Rectal smooth muscle tissue (tissue), 1 donor: ENCODE data around the gene MAB21L3.

Experiments used
- H3K27ac ChIP-seq: one replicate; pipeline ENCODE4 v1.7.0; 2013; ENCODE audit warnings: low read depth, low read length, inconsistent platforms
- H3K27me3 ChIP-seq: one replicate; pipeline ENCODE4 v1.7.0; 2013; ENCODE audit warnings: low read length; ENCODE audit not compliant: control insufficient read depth, insufficient read depth
- H3K36me3 ChIP-seq: one replicate; pipeline ENCODE4 v1.7.0; 2013; ENCODE audit warnings: low read length; ENCODE audit not compliant: control insufficient read depth, insufficient read depth
- H3K4me1 ChIP-seq: one replicate; pipeline ENCODE4 v1.7.0; 2013; ENCODE audit warnings: low read length; ENCODE audit not compliant: control insufficient read depth, insufficient read depth
- H3K4me3 ChIP-seq: one replicate; pipeline ENCODE4 v1.7.0; 2013; ENCODE audit warnings: low read length
- H3K9ac ChIP-seq: one replicate; pipeline ENCODE4 v1.7.0; 2013; ENCODE audit warnings: low read length

The MAB21L3 gene

GRCh38 chr1:116113615-116114014, 2.4 kb downstream of the MAB21L3 start:
- Histone ChIP-seq H3K4me1 (no peaks in the 10 kb centered on the region), H3K27ac (no peak overlapping the region), H3K27me3 (no peaks in the 10 kb centered on the region), H3K9ac (no peak overlapping the region), H3K36me3 (no peaks in the 10 kb centered on the region), H3K4me3 (no peak overlapping the region)

DNA sequence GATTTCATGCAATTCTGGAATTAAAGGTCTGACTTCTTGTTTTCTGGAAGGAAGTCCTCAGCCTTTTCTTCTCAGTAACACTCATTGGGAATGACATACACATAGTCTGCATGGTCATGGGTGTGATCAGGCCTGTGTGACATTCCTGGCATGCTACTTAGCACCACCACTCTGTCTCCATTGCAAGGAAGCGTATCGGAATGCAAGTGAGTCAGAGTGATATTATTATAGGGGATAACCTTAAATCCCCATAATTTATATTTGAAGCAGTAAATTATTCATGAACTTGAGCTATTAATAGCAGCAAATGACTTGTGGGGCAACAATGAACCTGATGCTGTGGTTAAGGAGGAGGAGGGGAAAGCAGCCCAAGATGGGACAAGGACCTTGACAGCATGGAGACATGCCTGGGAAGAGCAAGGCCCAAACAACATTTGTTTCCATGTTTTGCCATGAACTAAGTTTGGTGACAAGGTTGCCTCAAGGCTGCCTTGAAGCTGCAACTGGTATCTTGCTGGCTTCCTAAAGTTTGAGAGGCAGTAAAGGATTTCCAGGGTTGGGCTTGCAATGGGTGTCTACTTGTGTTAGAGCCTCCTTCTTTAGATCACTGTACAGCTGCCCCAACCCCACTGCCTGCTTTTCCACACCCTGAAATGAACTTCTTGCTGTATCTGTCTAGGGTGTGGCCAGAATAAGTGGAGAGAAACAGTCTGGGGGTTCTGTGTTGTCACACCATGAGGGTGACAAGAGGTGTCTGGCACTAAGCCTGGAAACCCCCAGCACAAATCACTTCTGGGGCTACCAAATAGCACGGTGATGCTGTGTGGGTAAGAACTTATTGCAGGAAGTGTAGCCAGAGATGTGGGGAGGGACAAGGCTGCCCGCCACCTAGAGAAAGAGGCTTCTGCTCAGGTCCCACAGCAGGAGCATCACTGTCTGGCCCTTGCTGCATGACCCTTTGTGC, 4.6 kb downstream of the MAB21L3 start:
- Histone ChIP-seq H3K4me3 (no peak overlapping the region), H3K9ac (no peak overlapping the region), H3K36me3 (no peaks in the 10 kb centered on the region), H3K27me3 (no peaks in the 10 kb centered on the region), H3K27ac (no peak overlapping the region), H3K4me1 (no peaks in the 10 kb centered on the region)

DNA sequence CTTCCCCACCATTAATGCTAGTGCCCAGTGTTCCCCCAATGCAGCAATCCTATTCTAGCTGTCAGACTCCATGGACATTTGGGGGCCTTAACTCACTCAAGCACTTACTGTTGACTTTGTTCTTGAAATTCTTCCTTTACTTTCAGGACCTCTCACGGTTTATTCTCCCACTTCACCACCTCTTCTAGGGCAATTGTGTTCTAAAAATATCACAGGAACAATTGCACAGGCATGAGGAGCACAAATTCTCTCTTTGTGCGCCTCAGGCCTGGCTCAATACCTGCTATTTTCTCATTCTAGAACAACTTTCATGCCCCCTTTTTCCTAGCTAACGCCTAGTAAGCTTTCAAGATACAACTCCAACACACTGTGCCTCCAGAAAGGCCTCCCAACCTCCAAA, 7.3 kb downstream of the MAB21L3 start:
- Histone ChIP-seq H3K27me3 (no peaks in the 10 kb centered on the region), H3K36me3 (no peaks in the 10 kb centered on the region), H3K27ac (no peak overlapping the region), H3K4me1 (no peaks in the 10 kb centered on the region), H3K9ac (no peak overlapping the region), H3K4me3 (no peak overlapping the region)

DNA sequence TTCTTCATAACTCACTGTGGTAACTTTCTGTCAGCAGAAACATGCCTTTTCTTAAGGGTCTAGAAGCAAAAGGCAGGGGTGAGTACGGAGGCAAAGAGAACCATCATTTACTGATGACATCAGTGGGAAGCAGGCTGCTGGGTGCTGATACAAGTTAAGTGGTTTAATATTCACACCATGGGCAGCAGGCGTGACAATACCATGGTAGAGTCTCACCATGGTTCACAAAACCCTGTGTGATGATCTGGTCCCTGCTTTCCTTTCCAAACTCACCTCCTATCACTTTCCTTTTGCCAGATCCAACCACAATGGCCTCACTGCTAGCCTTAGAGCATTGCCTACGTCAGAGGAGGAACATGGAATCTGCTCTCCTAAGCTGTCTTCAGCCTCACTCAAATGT, 8.7 kb downstream of the MAB21L3 start:
- H3K36me3 ChIP-seq, result no peaks in the 10 kb centered on the region
- no peak overlapping the region for H3K4me3 ChIP-seq
- no peaks in the 10 kb centered on the region for H3K4me1 ChIP-seq

DNA sequence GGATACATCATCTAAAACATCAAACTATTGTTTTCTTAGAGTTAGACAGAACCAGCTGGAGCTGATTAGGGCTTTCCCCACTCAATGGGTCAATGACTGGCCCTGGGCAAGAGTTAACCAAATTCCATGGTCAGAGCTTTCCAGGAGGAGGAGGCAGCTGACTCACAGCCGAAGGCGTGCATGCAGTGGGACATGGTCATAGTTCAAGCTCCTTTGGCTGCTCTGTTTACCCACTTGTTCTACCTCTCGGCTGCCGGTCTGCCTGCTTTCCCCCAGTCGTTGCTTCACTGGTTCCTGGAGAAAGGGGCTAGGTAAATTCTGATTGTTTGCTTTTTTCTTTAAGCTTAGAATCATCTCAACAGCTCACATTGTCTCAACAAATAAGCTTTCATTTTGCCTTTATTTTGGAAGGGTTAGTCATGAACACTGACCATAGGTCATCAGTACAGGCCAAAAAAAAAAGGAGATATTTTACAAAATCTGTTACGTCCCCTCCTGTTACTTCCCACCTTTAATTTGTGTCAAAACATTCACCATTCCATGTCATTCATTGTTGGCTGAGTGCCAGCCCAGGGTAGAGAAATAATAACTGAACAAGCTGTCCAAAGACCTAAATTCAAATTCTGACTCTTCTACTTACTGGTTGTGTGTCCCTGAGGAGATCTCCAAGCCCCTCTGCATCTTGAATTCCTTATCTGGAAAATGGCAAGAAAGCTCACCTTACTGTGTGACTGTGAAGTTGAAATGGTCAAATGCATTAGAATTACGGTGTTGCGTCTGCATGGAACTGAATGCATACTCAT, 12.0 kb downstream of the MAB21L3 start:
- Histone ChIP-seq H3K4me1 (no peaks in the 10 kb centered on the region), H3K27ac (no peak overlapping the region), H3K4me3 (peak overlapping the region; percentile 27), H3K36me3 (no peaks in the 10 kb centered on the region), H3K9ac (no peak overlapping the region), H3K27me3 (peaks cover 6% of the 10 kb centered on the region)

More for the DNA sequence above, 8.7 kb downstream of the MAB21L3 start:
- Histone ChIP-seq H3K27ac (no peak overlapping the region), H3K9ac (no peak overlapping the region), H3K27me3 (peaks cover 6% of the 10 kb centered on the region)

GRCh38 chr1:116123837-116124533, 12.8 kb downstream of the MAB21L3 start:
- H3K9ac ChIP-seq, result no peak overlapping the region
- no peak overlapping the region for H3K27ac ChIP-seq
- H3K4me1 ChIP-seq, result no peaks in the 10 kb centered on the region
- no peaks in the 10 kb centered on the region for H3K36me3 ChIP-seq
- peak overlapping the region; percentile 35 for H3K4me3 ChIP-seq
- H3K27me3 ChIP-seq, result peaks cover 6% of the 10 kb centered on the region

- H3K27me3 ChIP-seq, result peaks cover 6% of the 10 kb centered on the region
- no peak overlapping the region for H3K27ac ChIP-seq
- no peak overlapping the region for H3K9ac ChIP-seq
- no peak overlapping the region for H3K4me3 ChIP-seq
- no peaks in the 10 kb centered on the region for H3K36me3 ChIP-seq
- no peaks in the 10 kb centered on the region for H3K4me1 ChIP-seq
Observed at GRCh38 chr1:116125758-116126157, 14.6 kb downstream of the MAB21L3 start.

- H3K27ac ChIP-seq, result no peak overlapping the region
- H3K4me3 ChIP-seq, result no peak overlapping the region
- peaks cover 6% of the 10 kb centered on the region for H3K27me3 ChIP-seq
- H3K9ac ChIP-seq, result no peak overlapping the region
- H3K36me3 ChIP-seq, result no peaks in the 10 kb centered on the region
- no peaks in the 10 kb centered on the region for H3K4me1 ChIP-seq
Observed at GRCh38 chr1:116126281-116126680, 15.1 kb downstream of the MAB21L3 start.

DNA sequence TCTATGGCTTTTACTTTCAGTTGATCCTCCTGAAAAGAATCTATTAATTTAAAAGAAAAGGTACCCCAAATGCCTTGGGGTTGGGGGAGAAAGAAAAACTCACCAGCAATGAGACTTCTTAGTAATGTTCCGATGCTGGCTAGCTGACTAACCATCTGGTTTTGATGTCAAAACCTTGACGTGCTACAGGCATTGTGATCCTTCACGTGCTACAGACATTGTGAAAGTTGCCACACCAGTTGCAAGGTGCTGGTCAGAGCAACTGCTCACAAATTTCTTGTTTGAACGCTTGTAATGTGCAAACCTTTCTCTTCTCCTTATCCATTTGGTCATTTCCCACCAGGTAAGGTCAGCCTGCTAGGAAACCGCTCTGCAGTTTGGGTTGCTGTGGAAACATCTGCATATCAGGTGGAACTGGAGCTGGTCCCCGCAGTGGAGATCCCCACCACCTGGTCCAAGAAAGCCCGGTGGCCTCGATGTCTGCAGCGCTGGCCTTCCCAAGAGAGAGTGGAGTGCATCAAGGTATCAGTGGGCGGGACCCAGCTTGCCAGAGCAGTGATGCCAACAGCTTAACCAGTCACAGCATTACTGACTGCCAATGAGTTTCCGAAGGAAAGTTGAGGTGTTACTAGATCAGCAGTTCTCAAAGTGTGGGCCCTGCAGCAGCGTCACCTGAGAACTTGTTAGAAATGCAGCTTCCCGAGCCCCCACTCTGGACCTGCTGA, 16.1 kb downstream of the MAB21L3 start:
- Histone ChIP-seq H3K27ac (no peak overlapping the region), H3K4me3 (no peak overlapping the region), H3K4me1 (no peaks in the 10 kb centered on the region), H3K9ac (no peak overlapping the region), H3K27me3 (peaks cover 6% of the 10 kb centered on the region), H3K36me3 (no peaks in the 10 kb centered on the region)

DNA sequence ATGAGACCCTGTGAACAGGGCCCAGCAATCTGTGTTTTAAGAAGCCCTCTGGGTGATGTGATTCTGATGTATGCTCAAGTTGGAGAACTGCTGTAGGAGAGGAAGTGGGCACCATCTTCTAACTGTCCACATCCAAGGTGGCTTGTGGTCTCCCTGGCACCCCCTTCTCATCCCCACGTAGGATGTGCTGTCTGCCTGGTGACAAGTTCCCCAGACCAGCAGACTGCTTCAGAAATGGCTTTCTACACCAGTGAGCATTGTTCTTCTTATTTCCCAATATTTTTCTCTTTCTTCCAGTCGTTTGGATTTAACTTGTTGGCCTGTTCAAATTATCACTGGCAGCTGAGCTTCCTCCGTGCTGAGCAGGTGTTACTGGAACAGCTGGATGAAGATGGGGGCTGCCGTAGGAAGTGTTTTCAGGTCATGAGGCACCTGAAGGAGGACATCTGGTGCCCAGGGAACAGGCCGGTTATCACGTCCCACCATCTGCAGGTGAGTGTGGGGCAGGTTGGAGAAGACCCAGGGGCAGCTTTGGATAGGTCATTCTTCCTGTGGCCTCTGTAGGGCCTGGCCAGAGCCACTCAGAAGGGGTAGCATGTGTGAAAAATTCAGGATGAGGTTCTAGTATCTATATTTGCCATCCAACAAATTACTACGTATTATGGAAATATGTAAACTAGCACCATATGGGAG, 16.8 kb downstream of the MAB21L3 start:
- H3K9ac ChIP-seq, result no peak overlapping the region
- no peaks in the 10 kb centered on the region for H3K36me3 ChIP-seq
- no peaks in the 10 kb centered on the region for H3K4me1 ChIP-seq
- H3K4me3 ChIP-seq, result no peak overlapping the region
- H3K27ac ChIP-seq, result no peak overlapping the region
- H3K27me3 ChIP-seq, result peaks cover 6% of the 10 kb centered on the region

DNA sequence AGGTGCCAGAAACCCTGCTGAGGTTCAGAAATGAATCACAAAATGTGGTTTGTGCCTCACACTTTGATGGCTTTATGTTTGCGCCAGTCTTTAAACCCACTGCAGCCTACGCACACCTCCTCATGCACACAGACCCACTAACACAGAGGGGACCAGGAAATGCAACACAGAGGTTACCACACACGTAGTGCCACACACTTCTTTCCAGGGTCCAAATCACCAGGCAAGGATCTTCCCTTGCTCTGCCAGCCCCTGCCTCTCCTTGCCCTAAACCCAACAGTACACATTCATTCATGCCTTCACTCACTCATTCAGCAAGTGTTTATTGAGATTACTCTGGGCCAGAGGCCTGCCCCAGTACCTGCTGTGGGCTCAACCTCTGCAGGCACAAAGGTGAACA, 17.5 kb downstream of the MAB21L3 start:
- Histone ChIP-seq H3K36me3 (no peaks in the 10 kb centered on the region), H3K27me3 (peaks cover 6% of the 10 kb centered on the region), H3K9ac (no peak overlapping the region), H3K27ac (no peak overlapping the region), H3K4me1 (no peaks in the 10 kb centered on the region), H3K4me3 (no peak overlapping the region)
